ENCODE data around the gene ARL15. TPM values are rescaled to one million over a fixed set of nuclear protein-coding genes. Genes with fewer than 3 reads are reported as not detected.

Gene ARL15
- total and polyA plus RNA-seq, 2 donors (not counting 3 experiments of a cell fraction or from before 2014, with no cell fraction given), result 11.9 to 24.4 TPM

DNA sequence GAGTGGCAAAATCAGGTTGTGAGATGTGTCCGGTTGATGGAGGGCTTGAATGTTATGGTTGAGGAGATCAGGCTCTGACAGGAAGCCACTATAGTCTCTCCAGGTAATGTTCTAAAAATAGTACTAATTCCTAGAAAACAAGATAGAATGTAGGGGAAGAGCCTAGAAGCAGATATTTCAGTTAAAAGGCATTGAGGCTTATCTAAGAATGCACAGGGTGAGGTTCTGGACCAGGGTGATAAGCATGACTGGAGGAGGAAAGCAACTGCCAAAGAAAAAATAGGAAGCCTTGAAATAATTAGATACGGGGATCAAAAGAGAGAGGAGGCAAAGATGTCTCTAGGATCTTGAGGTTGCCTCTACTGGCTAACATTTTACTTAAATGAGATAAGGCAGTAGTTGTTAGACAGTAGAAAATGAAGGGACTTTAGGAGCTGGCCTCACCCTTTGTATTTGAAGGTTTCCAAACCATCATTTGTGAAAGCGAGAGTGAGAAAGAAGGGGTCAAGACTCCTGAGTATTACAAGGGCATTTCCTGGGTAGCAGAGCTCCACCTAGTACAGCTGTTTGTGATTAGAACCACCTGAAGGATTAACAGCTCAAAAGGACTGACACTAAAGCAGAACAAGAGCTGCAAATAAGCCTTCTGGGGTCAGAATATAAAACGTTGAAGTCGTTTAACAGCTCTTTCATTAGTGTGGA lies 15.4 kb upstream of the ARL15 start:
- Histone ChIP-seq H3K27me3 (ENCODE audit: control insufficient read depth in 2 of 2, insufficient read depth in 2 of 2, low read length in 2 of 2) (peaks cover 20 to 39% of the 10 kb centered on the region in 2 experiments), H4K20me1 (replicated peaks; ENCODE audit: control insufficient read depth, extremely low read depth, insufficient read depth, low read length) (no peaks in the 10 kb centered on the region), H3K9ac (replicated peaks; ENCODE audit: extremely low read depth, insufficient read depth, low read length) (no peak overlapping the region), H3K9me1 (replicated peaks; ENCODE audit: control insufficient read depth, extremely low read depth, insufficient read depth, low read length) (no peaks in the 10 kb centered on the region), H2AFZ (ENCODE audit: low read depth, low read length) (no peak overlapping the region), H3K4me2 (ENCODE audit: insufficient read depth, low read length) (no peak overlapping the region), H3K79me2 (ENCODE audit: control insufficient read depth, insufficient read depth, low read length) (no peaks in the 10 kb centered on the region), H3K27ac (ENCODE audit: insufficient read depth, low read depth, low read length) (no peak overlapping the region), H3K9me3 (replicated peaks; ENCODE audit: control insufficient read depth, insufficient read depth, low read length) (no peaks in the 10 kb centered on the region), H3K4me3 (replicated peaks in 1 of 3; ENCODE audit: insufficient read depth in 1 of 3, low read depth in 1 of 3, low read length in 3 of 3) (no peak overlapping the region), H3K4me1 (ENCODE audit: control insufficient read depth, extremely low read depth, insufficient read depth, low read length) (no peaks in the 10 kb centered on the region), H3K36me3 (ENCODE audit: control insufficient read depth in 2 of 2, extremely low read depth in 1 of 2, insufficient read depth in 2 of 2, low read length in 2 of 2) (no peaks in the 10 kb centered on the region)
- ChIA-PET POLR2A (no interaction called here), CTCF (interaction anchor here (1.2 to 1.4 kb wide), 2 partner anchors 12 to 14 kb away, joined by 4 to 5 read pairs; no protein-coding TSS in a partner anchor)
- FAIRE-seq, result no peak
- dilution Hi-C loops (cut with MboI; ENCODE audit: extremely low pct_ligation_motif_present, low sequenced_read_pairs), result no loop called here
- no peak for DNase-seq (ENCODE audit: low read depth, low spot score)
- TF ChIP-seq, protein P1, sequence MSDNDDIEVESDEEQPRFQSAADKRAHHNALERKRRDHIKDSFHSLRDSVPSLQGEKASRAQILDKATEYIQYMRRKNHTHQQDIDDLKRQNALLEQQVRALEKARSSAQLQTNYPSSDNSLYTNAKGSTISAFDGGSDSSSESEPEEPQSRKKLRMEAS (IDR thresholded peaks at IDR 0.05; ENCODE audit: insufficient read depth, insufficient read length), result no peak
- no TSS peak for BruUV-seq (replicated peaks)
- intact Hi-C loops (cut with micrococcal nuclease), result no loop called here

DNA sequence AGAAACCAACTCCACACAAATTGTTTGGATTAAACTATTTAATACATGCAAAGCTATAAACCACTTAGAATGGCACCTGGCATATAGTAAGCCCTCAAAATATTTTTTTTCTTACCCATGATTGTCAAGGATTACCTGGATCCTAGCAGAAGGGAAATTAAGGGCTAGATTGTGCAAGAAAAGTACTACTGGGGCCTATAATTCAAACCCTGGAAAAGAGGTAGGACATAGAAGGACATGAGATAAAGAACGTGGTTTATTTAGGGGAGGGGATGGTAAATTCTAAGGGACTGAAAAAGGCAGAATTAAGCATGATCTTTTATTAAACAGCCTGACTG lies 14.9 kb upstream of the ARL15 start:
- Histone ChIP-seq H2AFZ (ENCODE audit: low read depth, low read length) (no peak overlapping the region), H3K4me3 (replicated peaks in 1 of 3; ENCODE audit: insufficient read depth in 1 of 3, low read depth in 1 of 3, low read length in 3 of 3) (no peak overlapping the region), H3K27me3 (ENCODE audit: control insufficient read depth in 2 of 2, insufficient read depth in 2 of 2, low read length in 2 of 2) (peaks cover 23 to 43% of the 10 kb centered on the region in 2 experiments), H4K20me1 (replicated peaks; ENCODE audit: control insufficient read depth, extremely low read depth, insufficient read depth, low read length) (no peaks in the 10 kb centered on the region), H3K36me3 (ENCODE audit: control insufficient read depth in 2 of 2, extremely low read depth in 1 of 2, insufficient read depth in 2 of 2, low read length in 2 of 2) (no peaks in the 10 kb centered on the region), H3K79me2 (ENCODE audit: control insufficient read depth, insufficient read depth, low read length) (no peaks in the 10 kb centered on the region), H3K9ac (replicated peaks; ENCODE audit: extremely low read depth, insufficient read depth, low read length) (no peak overlapping the region), H3K27ac (ENCODE audit: insufficient read depth, low read depth, low read length) (no peak overlapping the region), H3K4me1 (ENCODE audit: control insufficient read depth, extremely low read depth, insufficient read depth, low read length) (no peaks in the 10 kb centered on the region), H3K9me1 (replicated peaks; ENCODE audit: control insufficient read depth, extremely low read depth, insufficient read depth, low read length) (no peaks in the 10 kb centered on the region), H3K4me2 (ENCODE audit: insufficient read depth, low read length) (no peak overlapping the region), H3K9me3 (replicated peaks; ENCODE audit: control insufficient read depth, insufficient read depth, low read length) (no peaks in the 10 kb centered on the region)
- TF ChIP-seq MYC (IDR thresholded peaks at IDR 0.05; ENCODE audit: low read depth, low read length) (no peak), POLR2A (IDR thresholded peaks at IDR 0.05; ENCODE audit: low read depth, low read length) (no peak), EZH2 (IDR thresholded peaks at IDR 0.05; ENCODE audit: borderline replicate concordance, low read depth, low read length, severe bottlenecking) (no peak), POLR2AphosphoS5 (IDR thresholded peaks at IDR 0.05; ENCODE audit: insufficient read depth, low read depth, low read length) (no peak)
- TF ChIP-seq, protein P1 (IDR thresholded peaks at IDR 0.05; ENCODE audit: insufficient read depth, insufficient read length), result no peak
- ChIA-PET POLR2A (no interaction called here), CTCF (interaction anchor here (0.5 to 1.4 kb wide), 3 partner anchors 14 to 1109 kb away, joined by 3 to 5 read pairs (median 4); no protein-coding TSS in a partner anchor)
- DNase-seq (ENCODE audit: low read depth, low spot score) (no peak), FAIRE-seq (no peak)
- no TSS peak for BruUV-seq (replicated peaks)
- dilution Hi-C loops (cut with MboI; ENCODE audit: extremely low pct_ligation_motif_present, low sequenced_read_pairs), result no loop called here
- intact Hi-C loops (cut with micrococcal nuclease), result no loop called here

Measured in endothelial cell of umbilical vein (primary cell).